ENCODE data around the gene OCSTAMP.

Gene OCSTAMP

GRCh38 chr20:46592580-46593362 lies 42.3 kb upstream of the OCSTAMP start:
- Histone ChIP-seq H3K27ac (ENCODE audit: low read length) (no peak overlapping the region), H3K27me3 (ENCODE audit: low read depth, low read length) (peaks cover 47% of the 10 kb centered on the region), H3K4me3 (ENCODE audit: low read length) (no peak overlapping the region), H4K20me1 (ENCODE audit: insufficient read depth, low read length) (no peaks in the 10 kb centered on the region), H3K4me1 (ENCODE audit: low read length) (no peaks in the 10 kb centered on the region), H2AFZ (ENCODE audit: low read depth, low read length) (no peak overlapping the region), H3K4me2 (ENCODE audit: low read length) (no peak overlapping the region), H3K9ac (ENCODE audit: low read length) (no peak overlapping the region), H3K9me3 (ENCODE audit: insufficient read depth, low read length) (no peaks in the 10 kb centered on the region), H3K36me3 (replicated peaks; ENCODE audit: low read depth, low read length) (no peaks in the 10 kb centered on the region), H3K79me2 (ENCODE audit: low read length) (no peaks in the 10 kb centered on the region)
- peak; percentile 26; the same call in 1 of the 2 replicates for TF ChIP-seq CTCF (IDR thresholded peaks at IDR 0.05; ENCODE audit: low read depth, low read length)
- no peak for TF ChIP-seq EZH2phosphoT487 (IDR thresholded peaks at IDR 0.05; ENCODE audit: low read depth)

- H3K9me3 ChIP-seq (ENCODE audit: insufficient read depth, low read length) = no peaks in the 10 kb centered on the region
- H3K4me2 ChIP-seq (ENCODE audit: low read length) = no peak overlapping the region
- no peak overlapping the region for H3K27ac ChIP-seq (ENCODE audit: low read length)
- H3K4me3 ChIP-seq (ENCODE audit: low read length) = no peak overlapping the region
- H3K79me2 ChIP-seq (ENCODE audit: low read length) = no peaks in the 10 kb centered on the region
- no peak overlapping the region for H2AFZ ChIP-seq (ENCODE audit: low read depth, low read length)
- H3K9ac ChIP-seq (ENCODE audit: low read length) = no peak overlapping the region
- no peaks in the 10 kb centered on the region for H3K36me3 ChIP-seq (replicated peaks; ENCODE audit: low read depth, low read length)
- H3K27me3 ChIP-seq (ENCODE audit: low read depth, low read length) = peaks cover 39% of the 10 kb centered on the region
- no peaks in the 10 kb centered on the region for H3K4me1 ChIP-seq (ENCODE audit: low read length)
- TF ChIP-seq CTCF (IDR thresholded peaks at IDR 0.05; ENCODE audit: low read depth, low read length) = no peak
- TF ChIP-seq EZH2phosphoT487 (IDR thresholded peaks at IDR 0.05; ENCODE audit: low read depth) = no peak
- H4K20me1 ChIP-seq (ENCODE audit: insufficient read depth, low read length) = no peaks in the 10 kb centered on the region
These were observed 40.0 kb upstream of the OCSTAMP start for GRCh38 chr20:46590443-46590842.

GRCh38 chr20:46588532-46589511 lies 38.4 kb upstream of the OCSTAMP start:
- Histone ChIP-seq H3K9ac (ENCODE audit: low read length) (no peak overlapping the region), H3K9me3 (ENCODE audit: insufficient read depth, low read length) (no peaks in the 10 kb centered on the region), H3K79me2 (ENCODE audit: low read length) (no peaks in the 10 kb centered on the region), H3K4me3 (ENCODE audit: low read length) (no peak overlapping the region), H3K4me1 (ENCODE audit: low read length) (no peaks in the 10 kb centered on the region), H3K27me3 (ENCODE audit: low read depth, low read length) (peaks cover 38% of the 10 kb centered on the region), H3K36me3 (replicated peaks; ENCODE audit: low read depth, low read length) (no peaks in the 10 kb centered on the region), H3K4me2 (ENCODE audit: low read length) (no peak overlapping the region), H2AFZ (ENCODE audit: low read depth, low read length) (no peak overlapping the region), H4K20me1 (ENCODE audit: insufficient read depth, low read length) (no peaks in the 10 kb centered on the region), H3K27ac (ENCODE audit: low read length) (no peak overlapping the region)
- TF ChIP-seq CTCF (IDR thresholded peaks at IDR 0.05; ENCODE audit: low read depth, low read length) (no peak), EZH2phosphoT487 (IDR thresholded peaks at IDR 0.05; ENCODE audit: low read depth) (no peak)

GRCh38 chr20:46587986-46588385 lies 37.5 kb upstream of the OCSTAMP start:
- H3K79me2 ChIP-seq (ENCODE audit: low read length) = no peaks in the 10 kb centered on the region
- H2AFZ ChIP-seq (ENCODE audit: low read depth, low read length) = no peak overlapping the region
- no peak overlapping the region for H3K4me2 ChIP-seq (ENCODE audit: low read length)
- H3K9me3 ChIP-seq (ENCODE audit: insufficient read depth, low read length) = no peaks in the 10 kb centered on the region
- peaks cover 45% of the 10 kb centered on the region for H3K27me3 ChIP-seq (ENCODE audit: low read depth, low read length)
- no peaks in the 10 kb centered on the region for H3K36me3 ChIP-seq (replicated peaks; ENCODE audit: low read depth, low read length)
- no peaks in the 10 kb centered on the region for H4K20me1 ChIP-seq (ENCODE audit: insufficient read depth, low read length)
- TF ChIP-seq CTCF (IDR thresholded peaks at IDR 0.05; ENCODE audit: low read depth, low read length) = no peak
- TF ChIP-seq EZH2phosphoT487 (IDR thresholded peaks at IDR 0.05; ENCODE audit: low read depth) = no peak
- H3K27ac ChIP-seq (ENCODE audit: low read length) = no peak overlapping the region
- H3K4me1 ChIP-seq (ENCODE audit: low read length) = no peaks in the 10 kb centered on the region
- H3K4me3 ChIP-seq (ENCODE audit: low read length) = no peak overlapping the region
- H3K9ac ChIP-seq (ENCODE audit: low read length) = no peak overlapping the region
